DOHH2 (cell line): ENCODE measurements around the gene ZNF182.
"Not testable (repeated sequence)": the region's sequence is repeated elsewhere in the genome, so short reads cannot be mapped to it uniquely, and the experiment has no call there.

ENCODE experiments used
- H3F3A ChIP-seq: fragments of 200-600 bp; sonication (generic), shearing (Covaris generic); 2 replicates; pipeline ENCODE4 v1.6.0; 2016; ENCODE audit warnings: antibody characterized with exemption, mild to moderate bottlenecking; ENCODE audit not compliant: control insufficient read depth, insufficient read depth
- H3K27ac ChIP-seq: fragments of 200-600 bp; sonication (generic); 2 replicates; pipeline ENCODE4 v1.5.1; 2014; ENCODE audit warnings: low read depth, mild to moderate bottlenecking, low read length, moderate library complexity
- H3K27me3 ChIP-seq: fragments of 200-600 bp; sonication (generic); 2 replicates; pipeline ENCODE4 v1.6.1; 2014; ENCODE audit warnings: mild to moderate bottlenecking, low read length, mixed read lengths; ENCODE audit not compliant: control insufficient read depth
- H3K36me3 ChIP-seq: fragments of 200-600 bp; sonication (generic); 2 replicates; pipeline ENCODE4 v1.6.1; 2014; ENCODE audit warnings: mild to moderate bottlenecking, low read length, moderate library complexity, mixed read lengths; ENCODE audit not compliant: control insufficient read depth
- H3K4me1 ChIP-seq: fragments of 200-600 bp; sonication (generic); 2 replicates; pipeline ENCODE4 v1.6.1; 2014; ENCODE audit warnings: mild to moderate bottlenecking, low read length, mixed read lengths; ENCODE audit not compliant: control insufficient read depth
- H3K4me2 ChIP-seq: fragments of 200-600 bp; sonication (generic); 2 replicates; pipeline ENCODE4 v1.6.0; 2014; ENCODE audit warnings: mild to moderate bottlenecking, low read length, moderate library complexity
- H3K4me3 ChIP-seq: fragments of 200-600 bp; sonication (generic); 2 replicates; pipeline ENCODE4 v1.5.1; 2014; ENCODE audit warnings: mild to moderate bottlenecking, low read length, mixed read lengths
- H3K79me2 ChIP-seq: fragments of 200-600 bp; sonication (generic); 2 replicates; pipeline ENCODE4 v1.6.1; 2014; ENCODE audit warnings: mild to moderate bottlenecking, low read length, mixed read lengths; ENCODE audit not compliant: control insufficient read depth
- H3K9me2 ChIP-seq: fragments of 200-600 bp; sonication (generic); replicated peaks from 2 replicates; pipeline ENCODE4 v1.6.1; 2014; ENCODE audit warnings: mild to moderate bottlenecking, low read length, mixed read lengths; ENCODE audit not compliant: control insufficient read depth
- H3K9me3 ChIP-seq: fragments of 200-600 bp; sonication (generic); 2 replicates; pipeline ENCODE4 v1.6.1; 2014; ENCODE audit warnings: antibody characterized with exemption, low read length, mixed read lengths; ENCODE audit not compliant: control insufficient read depth, insufficient read depth
- H4K20me1 ChIP-seq: fragments of 200-600 bp; sonication (generic); 2 replicates; pipeline ENCODE4 v1.6.0; 2014; ENCODE audit warnings: low read depth, mild to moderate bottlenecking, antibody characterized with exemption, low read length, moderate library complexity; ENCODE audit not compliant: control insufficient read depth, insufficient read depth
- CTCF ChIP-seq: fragments of 200-600 bp; sonication (generic); IDR thresholded peaks from one replicate; pipeline ENCODE4 v1.5.1; 2014; ENCODE audit warnings: antibody characterized with exemption, mild to moderate bottlenecking, low read depth, low read length; ENCODE audit not compliant: poor library complexity, severe bottlenecking
- EZH2phosphoT487 ChIP-seq: fragments of 200-600 bp; sonication (generic); IDR thresholded peaks from 2 replicates; pipeline ENCODE4 v1.6.1; 2017; ENCODE audit warnings: borderline replicate concordance, mild to moderate bottlenecking, antibody characterized with exemption, low read length, moderate library complexity, mixed read lengths

ZNF182 gene

GRCh38 chrX:48006688-48007087 lies 2.9 kb upstream of the ZNF182 start, which contains the start of gene SPACA5:
SPACA5 (plus strand) TSS chrX:48006988; CDS start chrX:48007803, 815 bp downstream.
- not testable (repeated sequence) for H3K36me3 ChIP-seq, H3K4me2 ChIP-seq, H4K20me1 ChIP-seq, H3K9me2 ChIP-seq, H3K4me1 ChIP-seq, H3K9me3 ChIP-seq, H3F3A ChIP-seq, H3K4me3 ChIP-seq, H3K27ac ChIP-seq, H3K27me3 ChIP-seq
- peaks cover 19% of the 10 kb centered on the region for H3K79me2 ChIP-seq

DNA sequence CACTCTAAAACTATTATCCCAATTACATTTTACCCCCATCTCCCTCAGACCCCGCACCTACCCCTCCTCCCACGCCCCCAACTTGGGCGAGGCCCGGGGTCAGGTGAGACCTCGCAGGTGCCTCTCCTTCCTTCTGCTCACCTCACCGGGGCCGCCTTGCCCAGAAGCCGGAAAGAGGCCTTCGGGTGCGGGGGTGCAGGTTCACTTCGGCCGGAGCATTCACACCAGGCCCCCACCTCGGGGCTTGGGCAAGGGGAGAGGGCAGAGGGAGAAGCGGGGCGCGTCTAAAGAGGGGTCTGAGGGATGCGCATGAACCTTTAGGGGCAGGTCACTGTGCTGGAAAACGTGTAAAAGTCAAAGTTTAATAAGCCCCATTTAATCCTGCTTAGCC lies 427 bp downstream of the ZNF182 start:
- Histone ChIP-seq H3K4me1 (peaks cover 12% of the 10 kb centered on the region), H3K27me3 (no peaks in the 10 kb centered on the region), H3K36me3 (peaks cover 21% of the 10 kb centered on the region), H3K79me2 (peaks cover 31% of the 10 kb centered on the region), H3K4me2 (peak overlapping the region; percentile 68), H3K4me3 (peak overlapping the region; percentile 86), H4K20me1 (no peaks in the 10 kb centered on the region), H3K9me2 (no peaks in the 10 kb centered on the region), H3K27ac (peak overlapping the region; percentile 68), H3K9me3 (no peaks in the 10 kb centered on the region), H3F3A (no peaks in the 10 kb centered on the region)
- TF ChIP-seq CTCF: no peak
- no peak for TF ChIP-seq EZH2phosphoT487

GRCh38 chrX:48002929-48003328 lies 860 bp downstream of the ZNF182 start:
- Histone ChIP-seq H3K27me3 (no peaks in the 10 kb centered on the region), H3K36me3 (peaks cover 21% of the 10 kb centered on the region), H3K4me2 (peak overlapping the region; percentile 68), H4K20me1 (no peaks in the 10 kb centered on the region), H3K4me1 (peaks cover 12% of the 10 kb centered on the region), H3K79me2 (peaks cover 31% of the 10 kb centered on the region), H3F3A (no peaks in the 10 kb centered on the region), H3K4me3 (peak overlapping the region; percentile 86), H3K9me2 (no peaks in the 10 kb centered on the region), H3K9me3 (no peaks in the 10 kb centered on the region), H3K27ac (peak overlapping the region; percentile 68; the same call in 1 of the 2 replicates)
- TF ChIP-seq EZH2phosphoT487: no peak
- TF ChIP-seq CTCF: no peak

DNA sequence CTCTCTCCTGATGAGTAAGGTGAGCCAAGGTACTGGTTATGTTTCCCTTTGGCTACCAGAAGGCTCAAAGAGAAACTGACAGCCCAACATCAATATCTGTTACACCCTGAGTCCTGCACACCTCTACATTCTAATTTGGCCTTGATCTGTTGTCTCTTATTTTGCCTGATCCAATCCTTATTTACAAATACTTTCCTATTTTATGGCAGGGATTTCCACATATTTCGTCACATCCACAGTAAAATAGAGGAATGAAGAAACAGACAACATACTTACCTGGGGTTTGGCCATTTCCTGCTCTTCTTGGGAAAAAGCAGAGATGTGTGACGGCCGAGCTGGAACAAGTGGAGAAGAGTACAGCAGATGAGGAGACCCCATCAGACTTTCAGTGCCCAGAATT lies 1.5 kb downstream of the ZNF182 start:
- H3K9me3 ChIP-seq: no peaks in the 10 kb centered on the region
- H3K4me1 ChIP-seq: peaks cover 12% of the 10 kb centered on the region
- H3K9me2 ChIP-seq: no peaks in the 10 kb centered on the region
- peaks cover 21% of the 10 kb centered on the region for H3K36me3 ChIP-seq
- TF ChIP-seq CTCF (no peak), EZH2phosphoT487 (no peak)
- no peaks in the 10 kb centered on the region for H3F3A ChIP-seq
- H3K27ac ChIP-seq: no peak overlapping the region
- H4K20me1 ChIP-seq: no peaks in the 10 kb centered on the region
- peak overlapping the region; percentile 86 for H3K4me3 ChIP-seq
- peak overlapping the region; percentile 68 for H3K4me2 ChIP-seq
- peaks cover 31% of the 10 kb centered on the region for H3K79me2 ChIP-seq
- H3K27me3 ChIP-seq: no peaks in the 10 kb centered on the region
